Stimulated activated naive CD8-positive, alpha-beta T cell treated with anti-CD3 and anti-CD28 coated beads, Interleukin-15, Interleukin-2, amounts not matched to agents 100 ng/mL and 50 ng/mL, for 24 hours (primary cell): Measurements from ENCODE around the gene BANF2.
"Not testable (repeated sequence)": the region's sequence is repeated elsewhere in the genome, so short reads cannot be mapped to it uniquely, and the experiment has no call there.

Source experiments
- H3K27ac Mint-ChIP-seq: one replicate; pipeline ENCODE4 v1.8.0; 2021; ENCODE audit warnings: mild to moderate bottlenecking, mixed read lengths
- H3K27me3 Mint-ChIP-seq: one replicate; pipeline ENCODE4 v1.8.0; 2021; ENCODE audit warnings: mixed read lengths
- H3K36me3 Mint-ChIP-seq: one replicate; pipeline ENCODE4 v1.8.0; 2021; ENCODE audit warnings: low read depth, mixed read lengths
- H3K4me1 Mint-ChIP-seq: one replicate; pipeline ENCODE4 v1.8.0; 2021; ENCODE audit warnings: low read depth, mixed read lengths
- H3K4me3 Mint-ChIP-seq: one replicate; pipeline ENCODE4 v1.8.0; 2021; ENCODE audit warnings: mild to moderate bottlenecking, mixed read lengths
- H3K9me3 Mint-ChIP-seq: one replicate; pipeline ENCODE4 v1.8.0; 2021; ENCODE audit warnings: mixed read lengths

Gene BANF2

DNA sequence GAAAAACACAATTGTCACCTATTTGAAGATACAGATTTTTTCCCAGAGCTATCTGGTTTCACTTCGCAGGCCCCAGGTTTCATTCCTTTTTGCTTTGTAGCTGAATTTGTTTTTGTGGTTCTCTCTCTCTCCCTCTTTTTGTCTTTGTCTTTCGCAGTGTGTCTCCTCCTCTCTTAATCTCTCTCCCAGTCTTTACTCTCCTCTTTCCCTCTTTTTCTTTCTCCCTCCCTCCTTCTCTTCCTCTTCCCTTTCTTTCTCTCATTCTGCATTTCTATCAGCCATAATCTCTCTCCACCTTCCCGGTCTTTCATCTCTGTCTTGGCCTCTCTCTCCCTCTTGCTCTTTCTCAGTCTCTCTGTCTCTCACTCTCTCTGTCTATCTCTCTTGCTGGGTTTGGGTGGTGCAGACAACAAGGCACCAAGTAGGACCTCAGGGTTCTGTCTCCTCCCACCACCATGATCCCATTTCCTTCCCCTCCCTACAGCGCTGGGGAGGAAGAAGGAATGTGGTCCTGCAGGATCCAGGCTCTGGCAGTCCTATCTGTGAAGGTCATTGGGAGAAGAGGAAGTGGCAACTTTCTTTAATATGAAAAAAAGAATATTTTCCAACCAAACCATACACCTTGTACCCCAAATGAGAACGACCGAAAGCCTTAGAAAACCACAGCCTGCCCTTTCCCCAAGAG lies 63.2 kb downstream of the BANF2 start:
- Mint-ChIP-seq H3K27me3 (peaks cover 7% of the 10 kb centered on the region), H3K4me1 (peaks cover 8% of the 10 kb centered on the region), H3K9me3 (peaks cover 9% of the 10 kb centered on the region), H3K36me3 (no peaks in the 10 kb centered on the region), H3K4me3 (no peak overlapping the region), H3K27ac (peak overlapping the region; percentile 61)

DNA sequence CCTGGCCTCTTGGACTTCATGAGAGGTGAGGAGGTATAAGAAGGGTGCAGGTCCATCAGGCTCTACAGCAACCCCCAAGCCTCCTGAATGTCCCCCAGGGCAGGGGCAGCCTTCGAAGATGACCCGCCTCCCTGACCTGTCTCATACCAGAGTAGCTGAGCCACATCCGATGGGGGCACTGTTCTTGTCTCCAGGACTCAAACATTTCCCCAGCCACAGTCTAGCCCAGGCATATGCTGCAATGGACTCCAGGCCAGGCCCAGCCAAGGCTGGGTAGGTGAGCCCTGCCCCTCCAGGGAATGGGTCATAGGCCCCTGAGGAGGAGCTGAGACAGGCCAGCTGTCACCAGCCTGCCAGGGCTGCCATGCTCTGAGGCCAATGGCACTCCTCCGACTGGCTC lies 65.3 kb downstream of the BANF2 start:
- peaks cover 8% of the 10 kb centered on the region for H3K4me1 Mint-ChIP-seq
- H3K27ac Mint-ChIP-seq, result no peak overlapping the region
- no peaks in the 10 kb centered on the region for H3K36me3 Mint-ChIP-seq
- H3K27me3 Mint-ChIP-seq, result peaks cover 7% of the 10 kb centered on the region
- H3K4me3 Mint-ChIP-seq, result no peak overlapping the region
- H3K9me3 Mint-ChIP-seq, result no peaks in the 10 kb centered on the region

DNA sequence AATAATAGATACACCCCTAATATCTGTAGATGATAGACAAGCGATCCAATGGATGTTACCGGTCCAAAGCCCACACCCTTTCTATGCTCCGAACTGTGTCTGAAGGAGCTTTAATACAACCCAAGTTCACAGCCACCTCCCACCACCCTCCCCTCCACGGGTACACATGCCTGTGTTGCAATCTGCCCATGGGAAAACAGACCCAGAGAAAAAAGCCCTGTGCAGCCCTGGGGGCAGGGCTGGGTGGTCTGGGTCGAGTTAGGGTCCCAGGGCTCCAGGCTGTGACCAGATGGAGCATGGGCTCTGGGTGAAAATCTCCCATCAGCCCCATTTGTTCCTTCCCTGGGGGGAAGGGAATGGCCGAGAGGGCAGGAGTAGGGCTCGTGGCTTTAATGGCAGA lies 65.8 kb downstream of the BANF2 start:
- H3K4me3 Mint-ChIP-seq, result no peak overlapping the region
- H3K36me3 Mint-ChIP-seq, result no peaks in the 10 kb centered on the region
- H3K9me3 Mint-ChIP-seq, result no peaks in the 10 kb centered on the region
- H3K27me3 Mint-ChIP-seq, result peaks cover 7% of the 10 kb centered on the region
- H3K4me1 Mint-ChIP-seq, result peaks cover 8% of the 10 kb centered on the region
- H3K27ac Mint-ChIP-seq, result no peak overlapping the region

DNA sequence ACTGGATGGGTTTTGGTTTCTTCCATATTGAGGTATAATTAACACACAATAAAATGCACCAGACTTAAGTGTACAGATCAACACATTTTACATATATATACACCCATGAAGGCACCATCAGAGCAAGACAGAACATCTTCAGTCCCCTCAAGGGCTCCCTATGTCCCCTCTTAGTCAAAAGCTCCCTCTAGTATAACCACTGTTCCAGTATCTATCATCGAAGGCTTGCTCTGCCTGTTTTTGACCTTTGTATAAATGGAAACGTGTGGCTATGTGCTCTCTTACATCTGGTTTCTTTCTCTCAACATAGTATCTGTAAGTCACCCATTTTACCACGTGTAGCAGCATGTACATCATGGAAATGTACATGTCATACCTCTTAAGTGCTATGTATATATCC lies 66.5 kb downstream of the BANF2 start:
- no peak overlapping the region for H3K4me3 Mint-ChIP-seq

DNA sequence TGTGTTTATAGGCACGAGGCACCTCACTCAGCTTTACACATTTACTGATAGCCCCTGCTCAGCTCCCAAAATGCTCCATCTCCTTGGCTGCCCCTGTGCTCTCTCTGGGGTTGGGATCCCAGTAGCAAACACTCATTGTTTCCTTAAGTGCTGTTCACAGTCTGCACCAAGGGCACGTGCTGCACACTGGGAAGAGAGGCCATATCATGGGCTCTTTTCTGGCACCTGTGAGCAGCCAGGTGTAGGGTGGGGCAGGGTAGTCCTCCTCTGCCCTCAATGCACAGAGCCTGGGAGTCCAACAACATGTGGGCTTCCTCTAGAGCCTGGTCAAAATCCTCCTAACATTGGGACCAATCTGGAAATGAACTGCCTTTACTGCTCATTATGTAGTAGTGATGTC lies 67.9 kb downstream of the BANF2 start:
- Mint-ChIP-seq H3K36me3 (no peaks in the 10 kb centered on the region), H3K9me3 (no peaks in the 10 kb centered on the region), H3K27ac (no peak overlapping the region), H3K4me1 (peaks cover 8% of the 10 kb centered on the region), H3K27me3 (peaks cover 7% of the 10 kb centered on the region), H3K4me3 (no peak overlapping the region)

More for the DNA sequence above, 66.5 kb downstream of the BANF2 start:
- H3K9me3 Mint-ChIP-seq, result no peaks in the 10 kb centered on the region
- H3K27ac Mint-ChIP-seq, result no peak overlapping the region
- H3K27me3 Mint-ChIP-seq, result peaks cover 7% of the 10 kb centered on the region
- H3K4me1 Mint-ChIP-seq, result peaks cover 8% of the 10 kb centered on the region
- no peaks in the 10 kb centered on the region for H3K36me3 Mint-ChIP-seq

DNA sequence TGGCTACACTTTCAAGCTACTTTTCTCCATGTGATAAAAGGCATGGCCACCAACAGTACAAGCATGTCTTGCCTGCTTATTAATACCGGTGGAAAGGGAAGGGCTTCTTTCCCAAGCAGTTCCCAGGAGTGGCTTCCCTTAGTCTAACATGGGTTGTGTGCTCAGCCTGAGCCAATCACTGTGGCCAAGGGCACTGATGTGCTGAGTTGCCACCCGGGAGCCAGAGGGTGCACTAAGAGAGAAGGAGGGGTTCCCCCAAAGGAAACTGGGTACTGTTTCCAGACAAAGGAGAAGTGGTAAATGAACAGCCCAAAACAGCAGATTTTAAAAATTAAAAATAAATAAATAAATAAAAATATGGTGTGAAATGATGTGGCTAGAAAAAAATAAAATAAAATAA lies 68.5 kb downstream of the BANF2 start:
- H3K9me3 Mint-ChIP-seq, result no peaks in the 10 kb centered on the region
- H3K36me3 Mint-ChIP-seq, result no peaks in the 10 kb centered on the region
- H3K4me3 Mint-ChIP-seq, result no peak overlapping the region
- H3K27ac Mint-ChIP-seq, result no peak overlapping the region
- peaks cover 4% of the 10 kb centered on the region for H3K27me3 Mint-ChIP-seq
- peaks cover 5% of the 10 kb centered on the region for H3K4me1 Mint-ChIP-seq

DNA sequence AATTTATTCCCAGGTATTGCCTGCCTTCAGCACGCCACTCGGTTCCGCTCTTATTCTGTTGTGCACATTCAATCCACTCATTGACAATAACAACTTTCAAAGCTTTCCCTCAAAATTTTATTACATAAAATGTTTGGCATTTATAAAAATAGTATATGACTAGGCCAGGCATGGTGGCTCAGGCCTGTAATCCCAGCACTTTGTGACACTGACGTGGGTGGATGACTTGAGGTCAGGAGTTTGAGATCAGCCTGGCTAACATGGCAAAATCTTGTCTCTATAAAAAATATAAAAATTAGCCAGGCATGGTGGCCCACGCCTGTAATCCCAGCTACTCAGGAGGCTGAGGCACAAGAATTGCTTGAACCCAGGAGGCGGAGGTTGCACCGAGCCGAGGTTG lies 70.0 kb downstream of the BANF2 start:
- H3K27ac Mint-ChIP-seq, H3K36me3 Mint-ChIP-seq, H3K9me3 Mint-ChIP-seq, H3K27me3 Mint-ChIP-seq, H3K4me3 Mint-ChIP-seq, H3K4me1 Mint-ChIP-seq: not testable (repeated sequence)

DNA sequence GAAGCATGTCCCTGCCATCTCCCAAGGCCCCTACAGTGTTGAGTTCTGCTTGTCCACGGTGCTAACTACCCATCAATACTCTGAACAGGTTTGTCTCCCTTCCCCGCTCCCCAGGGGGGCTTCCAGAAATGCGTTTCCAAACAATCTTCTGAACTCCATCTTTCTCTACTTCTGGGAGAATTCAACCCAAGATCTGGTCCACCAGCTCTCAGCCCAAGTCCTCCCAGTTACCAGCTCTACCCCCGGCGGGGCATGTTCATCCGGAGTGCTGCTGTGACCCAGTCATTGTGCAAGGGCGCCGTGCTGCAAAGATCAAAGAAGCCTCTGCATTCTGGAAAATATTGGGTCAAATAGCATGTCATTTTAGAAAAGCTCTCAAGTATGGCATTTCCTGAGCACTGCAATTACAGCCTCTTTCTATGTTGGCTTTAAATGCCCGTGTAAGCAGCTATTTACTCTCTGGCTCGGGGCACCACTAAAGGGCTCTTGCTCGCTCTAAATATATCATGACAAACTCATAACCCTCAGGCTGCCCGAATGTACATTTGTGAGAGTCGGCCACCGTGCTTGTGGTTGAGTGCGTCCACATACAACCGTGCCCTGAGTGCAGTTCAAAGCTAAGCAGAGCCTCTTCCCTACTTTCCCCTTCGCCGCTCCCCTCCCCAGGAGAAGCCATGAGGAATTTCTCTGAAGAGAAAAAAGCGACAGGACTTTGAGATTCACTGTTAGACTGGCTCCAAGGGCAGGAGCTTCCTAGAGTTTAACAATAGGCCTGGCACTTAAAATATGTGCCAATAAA lies 71.6 kb downstream of the BANF2 start:
- Mint-ChIP-seq H3K4me3 (no peak overlapping the region), H3K27me3 (peaks cover 6% of the 10 kb centered on the region), H3K36me3 (no peaks in the 10 kb centered on the region), H3K27ac (no peak overlapping the region), H3K9me3 (no peaks in the 10 kb centered on the region), H3K4me1 (peaks cover 4% of the 10 kb centered on the region)

DNA sequence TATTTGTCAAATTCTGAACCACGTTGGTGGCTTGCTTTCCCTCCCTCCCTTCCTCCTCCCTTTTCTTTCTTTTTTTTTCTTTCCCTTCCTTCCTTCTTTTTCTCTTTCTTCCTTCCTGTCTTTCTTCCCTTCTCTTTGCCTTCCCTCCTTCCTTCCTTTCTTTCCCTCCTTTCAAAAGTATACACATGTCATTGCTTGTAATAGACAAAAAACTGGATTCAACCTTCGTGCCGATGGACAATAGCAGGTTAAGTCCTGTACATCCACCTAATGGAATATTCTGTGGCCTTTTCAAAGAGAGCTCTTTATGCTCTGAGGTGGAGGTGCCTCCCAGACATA lies 72.2 kb downstream of the BANF2 start:
- H3K4me3 Mint-ChIP-seq, result no peak overlapping the region
- no peak overlapping the region for H3K27ac Mint-ChIP-seq
- H3K27me3 Mint-ChIP-seq, result peaks cover 6% of the 10 kb centered on the region
- H3K9me3 Mint-ChIP-seq, result no peaks in the 10 kb centered on the region
- H3K36me3 Mint-ChIP-seq, result no peaks in the 10 kb centered on the region
- H3K4me1 Mint-ChIP-seq, result no peaks in the 10 kb centered on the region

DNA sequence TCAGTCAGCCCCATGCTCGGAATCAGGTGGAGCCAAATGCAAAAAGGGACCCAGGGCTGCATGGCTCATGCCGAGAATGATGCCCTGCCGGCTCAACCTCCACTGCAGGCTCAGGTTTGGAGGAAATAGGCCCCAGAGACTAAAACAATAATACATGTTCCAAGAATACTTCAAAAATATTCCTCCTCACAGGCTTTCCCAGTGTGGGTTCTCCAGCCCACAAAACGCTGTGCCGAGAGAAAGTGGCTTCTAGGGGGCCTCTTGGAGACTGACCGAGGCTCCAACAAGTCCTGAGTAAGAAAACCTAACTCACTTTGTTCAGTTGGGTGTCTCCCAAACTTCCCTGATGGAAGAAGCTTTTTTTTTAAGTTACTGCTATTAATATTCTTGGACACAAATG lies 73.9 kb downstream of the BANF2 start:
- H3K27ac Mint-ChIP-seq, result no peak overlapping the region
- peaks cover 6% of the 10 kb centered on the region for H3K27me3 Mint-ChIP-seq
- no peaks in the 10 kb centered on the region for H3K36me3 Mint-ChIP-seq
- no peaks in the 10 kb centered on the region for H3K4me1 Mint-ChIP-seq
- no peak overlapping the region for H3K4me3 Mint-ChIP-seq
- H3K9me3 Mint-ChIP-seq, result no peaks in the 10 kb centered on the region

DNA sequence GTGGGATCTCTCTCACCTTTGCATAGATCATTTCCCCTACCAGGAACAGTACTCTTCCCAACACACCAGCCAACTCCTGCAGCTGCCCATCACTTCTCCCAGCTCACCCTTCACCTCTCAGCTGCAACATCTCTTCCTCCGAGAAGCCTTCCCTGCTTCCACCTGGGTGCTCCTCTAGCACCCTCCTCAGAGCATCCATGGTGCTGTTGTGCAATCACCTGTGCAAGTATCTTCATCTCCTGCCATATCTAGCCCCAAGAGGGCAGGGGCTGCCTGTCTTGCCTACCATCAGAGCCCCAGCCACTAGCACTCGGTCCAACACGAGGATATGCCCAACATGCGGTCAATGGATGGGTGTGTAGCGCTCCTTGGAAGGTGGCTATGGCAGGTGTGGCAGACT lies 75.8 kb downstream of the BANF2 start:
- Mint-ChIP-seq H3K36me3 (no peaks in the 10 kb centered on the region), H3K4me3 (no peak overlapping the region), H3K9me3 (peaks cover 5% of the 10 kb centered on the region), H3K4me1 (no peaks in the 10 kb centered on the region), H3K27me3 (peaks cover 6% of the 10 kb centered on the region), H3K27ac (no peak overlapping the region)

DNA sequence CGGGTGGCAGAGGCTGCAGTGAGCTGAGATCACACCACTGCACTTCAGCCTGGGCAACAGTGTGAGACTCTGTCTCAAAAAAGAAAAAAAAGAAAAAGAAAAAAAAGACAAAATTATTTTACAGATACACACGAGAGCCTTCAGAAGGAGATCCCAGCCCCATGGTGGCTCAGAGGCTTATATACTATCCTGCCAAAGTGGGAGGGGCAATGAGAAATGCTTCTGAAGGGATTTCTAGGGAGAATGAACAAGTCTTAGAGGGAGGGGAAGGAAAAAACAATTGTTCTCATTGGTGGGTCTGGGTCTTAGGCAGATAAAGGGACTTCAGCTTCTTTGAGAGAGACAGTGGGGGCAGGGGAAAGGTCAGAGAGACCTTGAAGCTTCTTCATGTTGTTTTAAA lies 76.8 kb downstream of the BANF2 start:
- H3K4me3 Mint-ChIP-seq, result no peak overlapping the region
- no peak overlapping the region for H3K27ac Mint-ChIP-seq
- H3K9me3 Mint-ChIP-seq, result peaks cover 5% of the 10 kb centered on the region
- H3K4me1 Mint-ChIP-seq, result no peaks in the 10 kb centered on the region
- no peaks in the 10 kb centered on the region for H3K36me3 Mint-ChIP-seq
- H3K27me3 Mint-ChIP-seq, result peaks cover 6% of the 10 kb centered on the region

DNA sequence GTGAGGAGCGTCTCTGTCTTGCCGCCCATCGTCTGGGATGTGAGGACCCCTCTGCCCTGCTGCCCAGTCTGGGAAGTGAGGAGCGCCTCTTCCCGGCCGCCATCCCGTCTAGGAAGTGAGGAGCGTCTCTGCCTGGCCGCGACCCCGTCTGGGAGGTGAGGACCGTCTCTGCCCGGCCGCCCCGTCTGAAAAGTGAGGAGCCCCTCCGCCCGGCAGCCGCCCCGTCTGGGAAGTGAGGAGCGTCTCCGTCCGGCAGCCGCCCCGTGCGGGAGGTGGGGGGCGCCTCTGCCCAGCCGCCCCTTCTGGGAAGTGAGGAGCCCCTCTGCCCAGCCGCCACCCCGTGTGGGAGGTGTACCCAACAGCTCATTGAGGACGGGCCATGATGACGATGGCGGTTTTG lies 79.2 kb downstream of the BANF2 start:
- H3K9me3 Mint-ChIP-seq, H3K4me3 Mint-ChIP-seq, H3K36me3 Mint-ChIP-seq, H3K27ac Mint-ChIP-seq, H3K4me1 Mint-ChIP-seq, H3K27me3 Mint-ChIP-seq: not testable (repeated sequence)

DNA sequence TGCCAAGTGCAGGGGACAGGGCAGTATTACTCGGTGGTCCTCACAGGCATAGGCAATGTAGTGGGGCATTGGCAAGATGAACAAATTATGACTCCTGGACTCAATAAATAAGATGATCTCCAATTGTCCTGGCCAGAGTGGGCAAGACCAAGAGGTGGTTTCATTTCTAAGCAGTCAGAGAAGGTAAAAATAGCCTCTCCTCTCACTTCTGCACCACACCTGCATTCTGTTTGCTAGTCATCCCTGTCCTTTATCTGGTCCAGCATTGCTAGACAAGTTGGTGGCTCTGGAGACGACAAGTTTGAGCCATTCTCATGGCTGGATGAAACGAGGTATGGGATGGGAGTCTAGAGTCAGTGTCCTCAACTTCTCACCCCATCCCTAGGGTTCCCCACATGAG lies 83.0 kb downstream of the BANF2 start:
- no peaks in the 10 kb centered on the region for H3K36me3 Mint-ChIP-seq
- H3K4me3 Mint-ChIP-seq, result no peak overlapping the region
- no peaks in the 10 kb centered on the region for H3K4me1 Mint-ChIP-seq
- peaks cover 5% of the 10 kb centered on the region for H3K9me3 Mint-ChIP-seq
- no peak overlapping the region for H3K27ac Mint-ChIP-seq
- no peaks in the 10 kb centered on the region for H3K27me3 Mint-ChIP-seq

DNA sequence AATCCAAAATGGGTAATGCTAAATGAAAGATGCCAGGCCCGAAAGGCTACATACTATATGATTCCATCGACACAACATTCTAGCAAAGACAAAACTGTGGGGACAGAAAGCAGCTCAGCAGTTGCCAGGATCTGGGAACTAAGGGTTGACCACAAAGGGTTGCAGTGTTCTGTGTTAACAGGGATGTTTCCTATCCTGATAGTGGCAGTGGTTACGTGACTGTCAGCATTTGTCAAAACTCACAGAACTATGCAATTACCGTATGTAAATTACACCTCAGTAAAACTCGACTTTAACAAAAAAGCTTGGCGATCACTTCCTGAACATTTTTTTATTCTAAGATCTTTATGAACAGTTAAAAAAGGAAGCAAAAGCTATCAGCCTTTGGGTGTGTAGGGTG lies 83.9 kb downstream of the BANF2 start:
- Mint-ChIP-seq H3K27ac (no peak overlapping the region), H3K27me3 (no peaks in the 10 kb centered on the region), H3K9me3 (peaks cover 5% of the 10 kb centered on the region), H3K36me3 (no peaks in the 10 kb centered on the region), H3K4me1 (no peaks in the 10 kb centered on the region), H3K4me3 (no peak overlapping the region)

DNA sequence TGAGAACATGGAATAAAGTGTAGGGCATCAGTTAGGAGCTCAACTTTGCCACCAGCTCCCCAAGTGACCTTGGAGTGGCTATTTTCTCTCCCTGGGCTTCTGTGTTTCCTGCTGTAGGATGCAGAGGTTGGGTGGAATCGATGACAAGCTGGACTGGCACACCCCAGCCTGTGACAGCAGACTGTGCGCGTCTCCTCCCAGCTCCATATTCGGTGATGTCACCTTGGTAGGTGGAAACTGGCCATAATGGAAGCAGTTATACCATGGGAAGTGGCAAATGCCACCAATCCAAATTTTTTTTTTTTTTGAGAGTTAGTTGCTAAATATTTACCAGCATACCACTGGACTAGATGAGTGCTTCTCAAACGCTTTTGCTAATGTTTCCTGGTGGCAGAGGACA lies 85.2 kb downstream of the BANF2 start:
- H3K27me3 Mint-ChIP-seq, result no peaks in the 10 kb centered on the region
- H3K36me3 Mint-ChIP-seq, result no peaks in the 10 kb centered on the region
- no peak overlapping the region for H3K27ac Mint-ChIP-seq
- no peak overlapping the region for H3K4me3 Mint-ChIP-seq
- H3K9me3 Mint-ChIP-seq, result peaks cover 5% of the 10 kb centered on the region
- H3K4me1 Mint-ChIP-seq, result no peaks in the 10 kb centered on the region
